Left ventricle myocardium superior (tissue), 1 donor: ENCODE measurements around the gene PPP3CA. TPM values are rescaled to one million over a fixed set of nuclear protein-coding genes. Genes with fewer than 3 reads are reported as not detected.

Source experiments
- ATAC-seq: fragments of 200-7000 bp; cut with Tn5 transposase; one replicate; pipeline ENCODE4 v1.9.1; 2020; ENCODE audit warnings: mild to moderate bottlenecking, moderate library complexity
- DNase-seq: peaks from one replicate; pipeline ENCODE4 v3.0.0-alpha.2; 2020
- intact Hi-C: fragments of 100-400 bp; cut with micrococcal nuclease; formaldehyde crosslinking; loops from one replicate; pipeline ENCODE4 v1.11.0; 2022
- total RNA-seq: library from RNA; stranded (reverse); fragmentation: NEBNext Ultra II Directional; extraction: Animal tissue kit (Norgen Biotek cat#: 25700); gene quantifications from one replicate; pipeline ENCODE4 v1.2.1, GENCODE V29; 2021
- donor health status: DM: no; HTN: yes; CAD: no; lungs with severe emphysema.

Gene PPP3CA
- total RNA-seq, 1 donor from 2014 or later, result 20.1 TPM

GRCh38 chr4:101292901-101293300 lies 54.4 kb downstream of the PPP3CA start:
- intact Hi-C loops, result no loop called here
- ATAC-seq, result no peak

GRCh38 chr4:101292214-101292613 lies 55.1 kb downstream of the PPP3CA start:
- ATAC-seq, result no peak
- intact Hi-C loops, result no loop called here

More at GRCh38 chr4:101292901-101293300, 54.4 kb downstream of the PPP3CA start:
- no peak for DNase-seq

GRCh38 chr4:101291198-101291597 lies 56.1 kb downstream of the PPP3CA start:
- intact Hi-C loops, result no loop called here
- DNase-seq (no peak), ATAC-seq (peak; percentile 51)

More at GRCh38 chr4:101292214-101292613, 55.1 kb downstream of the PPP3CA start:
- no peak for DNase-seq

GRCh38 chr4:101290654-101291053 lies 56.7 kb downstream of the PPP3CA start:
- no peak for ATAC-seq
- DNase-seq, result no peak
- intact Hi-C loops, result no loop called here

GRCh38 chr4:101289306-101289705 lies 58.0 kb downstream of the PPP3CA start:
- DNase-seq (no peak), ATAC-seq (no peak)
- intact Hi-C loops, result no loop called here

GRCh38 chr4:101288365-101289145 lies 58.8 kb downstream of the PPP3CA start:
- DNase-seq (no peak), ATAC-seq (peak; percentile 70)
- intact Hi-C loops, result no loop called here

GRCh38 chr4:101287324-101287723 lies 60.0 kb downstream of the PPP3CA start:
- intact Hi-C loops, result no loop called here
- DNase-seq (no peak), ATAC-seq (no peak)

- intact Hi-C loops, result no loop called here
- ATAC-seq, result no peak
These were observed 60.7 kb downstream of the PPP3CA start for GRCh38 chr4:101286663-101287062.

GRCh38 chr4:101285985-101286384 lies 61.3 kb downstream of the PPP3CA start:
- ATAC-seq, result no peak
- no peak for DNase-seq
- intact Hi-C loops, result no loop called here

More at GRCh38 chr4:101286663-101287062, 60.7 kb downstream of the PPP3CA start:
- DNase-seq, result no peak

GRCh38 chr4:101284546-101284945 lies 62.8 kb downstream of the PPP3CA start:
- DNase-seq (no peak), ATAC-seq (no peak)
- intact Hi-C loops, result no loop called here

GRCh38 chr4:101283434-101283833 lies 63.9 kb downstream of the PPP3CA start:
- DNase-seq (no peak), ATAC-seq (no peak)
- intact Hi-C loops, result no loop called here

- DNase-seq (no peak), ATAC-seq (no peak)
- intact Hi-C loops, result no loop called here
These were observed 65.1 kb downstream of the PPP3CA start for GRCh38 chr4:101282076-101282844.

- intact Hi-C loops, result no loop called here
- DNase-seq, result no peak
- ATAC-seq, result peak; percentile 53
These were observed 66.3 kb downstream of the PPP3CA start for GRCh38 chr4:101280866-101281600.

GRCh38 chr4:101279377-101279871 lies 67.9 kb downstream of the PPP3CA start:
- peak; percentile 97 for ATAC-seq
- intact Hi-C loops, result no loop called here
- peak; percentile 34 for DNase-seq

- intact Hi-C loops, result no loop called here
- DNase-seq (no peak), ATAC-seq (no peak)
These were observed 69.7 kb downstream of the PPP3CA start for GRCh38 chr4:101277671-101278070.

GRCh38 chr4:101276661-101277060 lies 70.7 kb downstream of the PPP3CA start:
- ATAC-seq (no peak), DNase-seq (no peak)
- intact Hi-C loops, result no loop called here

GRCh38 chr4:101274888-101275752 lies 72.2 kb downstream of the PPP3CA start:
- ATAC-seq (no peak), DNase-seq (no peak)
- intact Hi-C loops, result no loop called here

- DNase-seq (no peak), ATAC-seq (no peak)
- intact Hi-C loops, result no loop called here
These were observed 75.8 kb downstream of the PPP3CA start for GRCh38 chr4:101271516-101271915.

GRCh38 chr4:101269682-101270081 lies 77.6 kb downstream of the PPP3CA start:
- DNase-seq, result no peak
- no peak for ATAC-seq
- intact Hi-C loops, result no loop called here
